GM10847 (cell line): ENCODE measurements around the gene FOXP4.

Experiments used
- POLR2A ChIP-seq: IDR thresholded peaks from 2 replicates; pipeline ENCODE4 v1.6.1; 2011; ENCODE audit not compliant: insufficient read length; ENCODE audit errors: extremely low read depth

The FOXP4 gene

GRCh38 chr6:41601248-41601549 is 55.0 kb downstream of the FOXP4 start:
- TF ChIP-seq POLR2A: no peak

- TF ChIP-seq POLR2A: no peak
Observed at GRCh38 chr6:41602422-41602743, 56.2 kb downstream of the FOXP4 start.

- TF ChIP-seq POLR2A: no peak
Observed at GRCh38 chr6:41602864-41603608, 56.9 kb downstream of the FOXP4 start.

- no peak for TF ChIP-seq POLR2A
Observed at GRCh38 chr6:41604006-41604405, 57.8 kb downstream of the FOXP4 start.

- TF ChIP-seq POLR2A: no peak
Observed at GRCh38 chr6:41605649-41606048, 59.5 kb downstream of the FOXP4 start.

GRCh38 chr6:41607036-41607435 is 60.9 kb downstream of the FOXP4 start:
- no peak for TF ChIP-seq POLR2A

GRCh38 chr6:41607736-41608135 is 61.6 kb downstream of the FOXP4 start:
- no peak for TF ChIP-seq POLR2A

GRCh38 chr6:41608443-41609151 is 62.4 kb downstream of the FOXP4 start:
- TF ChIP-seq POLR2A: no peak

GRCh38 chr6:41614715-41615114 is 68.5 kb downstream of the FOXP4 start:
- TF ChIP-seq POLR2A: no peak

GRCh38 chr6:41615311-41615710 is 69.1 kb downstream of the FOXP4 start:
- TF ChIP-seq POLR2A: no peak

- TF ChIP-seq POLR2A: no peak
Observed at GRCh38 chr6:41618598-41618997, 72.4 kb downstream of the FOXP4 start.

- TF ChIP-seq POLR2A: no peak
Observed at GRCh38 chr6:41621367-41621766, 75.2 kb downstream of the FOXP4 start.

GRCh38 chr6:41621802-41622201 is 75.6 kb downstream of the FOXP4 start:
- TF ChIP-seq POLR2A: no peak

GRCh38 chr6:41622206-41622988 is 76.2 kb downstream of the FOXP4 start:
- TF ChIP-seq POLR2A: no peak

GRCh38 chr6:41623330-41623729 is 77.1 kb downstream of the FOXP4 start:
- no peak for TF ChIP-seq POLR2A
